Measurements from ENCODE around the gene SLC28A1.

- TF ChIP-seq CTCF (IDR thresholded peaks at IDR 0.05; ENCODE audit: insufficient read depth, low read length, poor library complexity, severe bottlenecking): no peak
- TF ChIP-seq EZH2phosphoT487 (conservative IDR thresholded peaks at IDR 0.05; ENCODE audit: low read length): no peak
Observed at GRCh38 chr15:84913360-84913723, 28.9 kb downstream of the SLC28A1 start.

Data from SU-DHL-6 (cell line).